ENCODE results near the gene RAPGEF5. TPM values are rescaled to one million over a fixed set of nuclear protein-coding genes. Genes with fewer than 3 reads are reported as not detected.

RAPGEF5 gene
- total RNA-seq, 1 experiment from 2014 or later: 15.6 TPM

- H3K27me3 ChIP-seq (ENCODE audit: insufficient read depth, low read length): no peaks in the 10 kb centered on the region
- ChIA-PET RAD21 (ENCODE audit: low non-redundant PET in 1 of 2, low total read pairs in 2 of 2, uncharacterized antibody in 2 of 2, unreplicated experiment in 2 of 2) (no interaction called here), CTCF (no interaction called here), POLR2A (no interaction called here)
- TF ChIP-seq POLR2A (IDR thresholded peaks at IDR 0.05; ENCODE audit: borderline replicate concordance, extremely low read depth, insufficient read depth, insufficient read length) (no peak), EZH2phosphoT487 (IDR thresholded peaks at IDR 0.05; ENCODE audit: borderline replicate concordance) (no peak), EZH2 (IDR thresholded peaks at IDR 0.05) (no peak), JUND (IDR thresholded peaks at IDR 0.05) (no peak), FOSL1 (IDR thresholded peaks at IDR 0.05; ENCODE audit: low read depth) (no peak), TCF7L2 (IDR thresholded peaks at IDR 0.05; ENCODE audit: borderline replicate concordance, extremely low read depth, insufficient read depth, insufficient read length) (no peak), RAD21 (IDR thresholded peaks at IDR 0.05; ENCODE audit: low read depth) (no peak), CEBPB (IDR thresholded peaks at IDR 0.05; ENCODE audit: low read depth) (no peak), EGR1 (IDR thresholded peaks at IDR 0.05; ENCODE audit: low read depth) (no peak)
- TF ChIP-seq, protein P1, sequence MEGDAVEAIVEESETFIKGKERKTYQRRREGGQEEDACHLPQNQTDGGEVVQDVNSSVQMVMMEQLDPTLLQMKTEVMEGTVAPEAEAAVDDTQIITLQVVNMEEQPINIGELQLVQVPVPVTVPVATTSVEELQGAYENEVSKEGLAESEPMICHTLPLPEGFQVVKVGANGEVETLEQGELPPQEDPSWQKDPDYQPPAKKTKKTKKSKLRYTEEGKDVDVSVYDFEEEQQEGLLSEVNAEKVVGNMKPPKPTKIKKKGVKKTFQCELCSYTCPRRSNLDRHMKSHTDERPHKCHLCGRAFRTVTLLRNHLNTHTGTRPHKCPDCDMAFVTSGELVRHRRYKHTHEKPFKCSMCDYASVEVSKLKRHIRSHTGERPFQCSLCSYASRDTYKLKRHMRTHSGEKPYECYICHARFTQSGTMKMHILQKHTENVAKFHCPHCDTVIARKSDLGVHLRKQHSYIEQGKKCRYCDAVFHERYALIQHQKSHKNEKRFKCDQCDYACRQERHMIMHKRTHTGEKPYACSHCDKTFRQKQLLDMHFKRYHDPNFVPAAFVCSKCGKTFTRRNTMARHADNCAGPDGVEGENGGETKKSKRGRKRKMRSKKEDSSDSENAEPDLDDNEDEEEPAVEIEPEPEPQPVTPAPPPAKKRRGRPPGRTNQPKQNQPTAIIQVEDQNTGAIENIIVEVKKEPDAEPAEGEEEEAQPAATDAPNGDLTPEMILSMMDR (IDR thresholded peaks at IDR 0.05 in 2 of 3, conservative IDR thresholded peaks at IDR 0.05 in 1 of 3; ENCODE audit: borderline replicate concordance in 1 of 3, insufficient read depth in 1 of 3, low read depth in 2 of 3, low read length in 2 of 3): no peak
- intact Hi-C loops (cut with micrococcal nuclease): no loop called here
- H3K4me1 ChIP-seq (ENCODE audit: control insufficient read depth in 1 of 2, insufficient read depth in 2 of 2, low read length in 2 of 2): no peaks in the 10 kb centered on the region
- no peak for DNase-seq (ENCODE audit: low read depth, low spot score)
- H3K79me2 ChIP-seq (ENCODE audit: insufficient read depth, low read length): no peaks in the 10 kb centered on the region
- no peaks in the 10 kb centered on the region for H3K9me2 ChIP-seq (ENCODE audit: insufficient read depth)
- ATAC-seq: no peak
- H2AFZ ChIP-seq (ENCODE audit: low read depth, low read length, poor library complexity, severe bottlenecking): no peak overlapping the region
- H3K9ac ChIP-seq (ENCODE audit: low read length): no peak overlapping the region
- H3K27ac ChIP-seq (ENCODE audit: low read depth, low read length): no peak overlapping the region
- no peak overlapping the region for H3K4me3 ChIP-seq (replicated peaks in 1 of 2; ENCODE audit: low read depth in 1 of 2, low read length in 2 of 2)
- no peaks in the 10 kb centered on the region for H3K36me3 ChIP-seq (ENCODE audit: control insufficient read depth in 1 of 2, insufficient read depth in 2 of 2, low read length in 2 of 2)
- no TSS peak for BruUV-seq (replicated peaks)
- H3K4me2 ChIP-seq (ENCODE audit: low read length): no peak overlapping the region
- no peaks in the 10 kb centered on the region for H4K20me1 ChIP-seq (ENCODE audit: insufficient read depth)
- 0 out of 4 replicates have a peak, but pooled peaks cover 0 to 6% of the 10 kb centered on the region in 2 experiments for H3K9me3 ChIP-seq (ENCODE audit: control insufficient read depth in 1 of 2, insufficient read depth in 1 of 2, low read depth in 1 of 2, low read length in 2 of 2)
Observed at GRCh38 chr7:22250390-22250789, 106.6 kb downstream of the RAPGEF5 start.
